ENCODE measurements around the gene ANKRD22. TPM values are rescaled to one million over a fixed set of nuclear protein-coding genes. Genes with fewer than 3 reads are reported as not detected.
A peak's percentile ranks its signal among the peaks of the same experiment; 100 is the strongest.
"Not testable (repeated sequence)": the region's sequence is repeated elsewhere in the genome, so short reads cannot be mapped to it uniquely, and the experiment has no call there.

Gene ANKRD22
- total and polyA plus RNA-seq, 7 donors: 0.01 to 0.05 TPM; not detected in 5

DNA sequence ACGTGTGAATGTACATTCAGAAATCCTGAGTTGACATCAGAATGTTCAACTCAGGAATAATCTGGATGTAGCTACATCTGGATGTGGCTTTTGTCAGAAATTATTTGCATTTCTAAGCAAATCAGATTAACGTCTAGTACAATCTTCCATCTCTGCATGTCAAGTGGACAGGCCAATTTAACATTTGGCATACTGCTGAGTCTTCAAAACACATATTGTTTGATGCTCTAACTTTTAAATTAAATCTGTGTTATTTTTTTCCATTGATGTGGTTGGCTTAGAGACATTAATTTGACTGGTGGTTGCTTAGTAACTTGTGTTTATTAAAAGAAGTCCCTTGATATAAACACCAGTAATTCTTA, 31.8 kb upstream of the ANKRD22 start:
- H3K36me3 ChIP-seq (ENCODE audit: insufficient read depth in 1 of 2, low read depth in 1 of 2): no peaks in the 10 kb centered on the region
- H3K9me3 ChIP-seq: no peaks in the 10 kb centered on the region
- H3K27me3 ChIP-seq (ENCODE audit: insufficient read depth in 3 of 3, low read length in 2 of 3): peaks cover 0 to 25% (median 0%) of the 10 kb centered on the region in 3 donors
- no peak for ATAC-seq
- no peak overlapping the region for H3K4me3 ChIP-seq
- DNase-seq: no peak
- intact Hi-C loops (cut with DNase I): no loop called here
- TF ChIP-seq, protein P1, sequence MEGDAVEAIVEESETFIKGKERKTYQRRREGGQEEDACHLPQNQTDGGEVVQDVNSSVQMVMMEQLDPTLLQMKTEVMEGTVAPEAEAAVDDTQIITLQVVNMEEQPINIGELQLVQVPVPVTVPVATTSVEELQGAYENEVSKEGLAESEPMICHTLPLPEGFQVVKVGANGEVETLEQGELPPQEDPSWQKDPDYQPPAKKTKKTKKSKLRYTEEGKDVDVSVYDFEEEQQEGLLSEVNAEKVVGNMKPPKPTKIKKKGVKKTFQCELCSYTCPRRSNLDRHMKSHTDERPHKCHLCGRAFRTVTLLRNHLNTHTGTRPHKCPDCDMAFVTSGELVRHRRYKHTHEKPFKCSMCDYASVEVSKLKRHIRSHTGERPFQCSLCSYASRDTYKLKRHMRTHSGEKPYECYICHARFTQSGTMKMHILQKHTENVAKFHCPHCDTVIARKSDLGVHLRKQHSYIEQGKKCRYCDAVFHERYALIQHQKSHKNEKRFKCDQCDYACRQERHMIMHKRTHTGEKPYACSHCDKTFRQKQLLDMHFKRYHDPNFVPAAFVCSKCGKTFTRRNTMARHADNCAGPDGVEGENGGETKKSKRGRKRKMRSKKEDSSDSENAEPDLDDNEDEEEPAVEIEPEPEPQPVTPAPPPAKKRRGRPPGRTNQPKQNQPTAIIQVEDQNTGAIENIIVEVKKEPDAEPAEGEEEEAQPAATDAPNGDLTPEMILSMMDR (IDR thresholded peaks at IDR 0.05): no peak
- peaks cover 7% of the 10 kb centered on the region for H3K4me1 ChIP-seq
- WGBS, 3 donors: 39 to 46% (median 40%) methylated on average over 2 of the region's 2 CpGs
- H3K27ac ChIP-seq: no peak overlapping the region

- DNase-seq; H3K4me1 ChIP-seq; ATAC-seq; H3K36me3 ChIP-seq (ENCODE audit: insufficient read depth in 1 of 2, low read depth in 1 of 2); intact Hi-C loops (cut with DNase I); H3K9me3 ChIP-seq: not testable (repeated sequence)
- Histone ChIP-seq H3K27ac (peak overlapping the region; percentile 75), H3K27me3 (ENCODE audit: insufficient read depth in 3 of 3, low read length in 2 of 3) (peaks cover 0 to 28% (median 0%) of the 10 kb centered on the region in 3 donors), H3K4me3 (peak overlapping the region; percentile 73)
- WGBS, 3 donors: 49 to 60% (median 53%) methylated on average over 8 of the region's 8 CpGs
These were observed 31.2 kb upstream of the ANKRD22 start for GRCh38 chr10:88882646-88883447.

DNA sequence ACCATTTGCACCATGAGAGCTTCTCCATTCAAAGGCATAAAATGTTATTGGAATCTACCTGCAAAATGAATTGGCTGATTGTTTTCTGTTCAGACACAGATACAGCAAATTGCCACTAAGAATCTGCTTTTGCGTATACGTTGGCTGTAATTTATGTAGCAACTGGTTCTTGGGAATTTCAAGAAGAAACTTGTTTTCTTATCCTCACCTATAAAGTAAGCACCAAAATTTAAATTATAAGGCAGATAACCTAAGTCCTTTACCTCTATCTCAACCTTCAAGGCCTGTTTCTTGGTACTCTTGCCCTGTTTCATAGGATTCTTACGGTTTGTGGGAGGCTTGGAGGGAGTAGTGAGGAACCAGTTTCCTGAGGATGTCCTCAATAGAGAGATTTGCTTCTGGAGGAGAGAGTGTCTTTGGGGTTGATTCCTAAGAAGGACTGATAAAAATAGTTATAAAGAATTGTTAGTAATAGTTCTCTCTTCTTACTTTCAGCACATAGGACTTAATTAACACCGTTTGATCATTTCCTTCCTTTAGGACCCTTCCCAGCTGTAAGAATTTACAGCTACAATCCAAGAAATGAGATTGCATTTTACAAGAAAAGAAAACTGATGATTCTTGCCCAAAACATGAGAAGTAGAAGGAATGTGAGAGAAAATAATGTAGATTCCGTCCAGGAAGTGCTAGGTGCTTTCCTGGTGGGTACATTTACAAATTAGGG, 30.4 kb upstream of the ANKRD22 start:
- TF ChIP-seq, protein P1 (IDR thresholded peaks at IDR 0.05): no peak
- Histone ChIP-seq H3K27me3 (ENCODE audit: insufficient read depth in 3 of 3, low read length in 2 of 3) (peaks cover 0 to 32% (median 0%) of the 10 kb centered on the region in 3 donors), H3K4me3 (peak overlapping the region; percentile 73), H3K27ac (peak overlapping the region; percentile 75), H3K4me1 (peaks cover 7% of the 10 kb centered on the region), H3K36me3 (ENCODE audit: insufficient read depth in 1 of 2, low read depth in 1 of 2) (no peaks in the 10 kb centered on the region), H3K9me3 (no peaks in the 10 kb centered on the region)
- 39 to 59% (median 45%) methylated on average over 5 of the region's 5 CpGs for whole genome bisulfite sequencing, 3 donors
- ATAC-seq (no peak), DNase-seq (no peak)
- intact Hi-C loops (cut with DNase I): no loop called here

GRCh38 chr10:88881320-88881719, 29.7 kb upstream of the ANKRD22 start:
- TF ChIP-seq, protein P1 (IDR thresholded peaks at IDR 0.05): no peak
- WGBS, 3 donors: 18 to 33% (median 21%) methylated on average over 6 of the region's 6 CpGs
- Histone ChIP-seq H3K27me3 (ENCODE audit: insufficient read depth in 3 of 3, low read length in 2 of 3) (peaks cover 0 to 35% (median 0%) of the 10 kb centered on the region in 3 donors), H3K36me3 (ENCODE audit: insufficient read depth in 1 of 2, low read depth in 1 of 2) (no peaks in the 10 kb centered on the region), H3K4me1 (peaks cover 7% of the 10 kb centered on the region), H3K4me3 (peak overlapping the region; percentile 73), H3K9me3 (no peaks in the 10 kb centered on the region), H3K27ac (peak overlapping the region; percentile 75)
- ATAC-seq: no peak
- DNase-seq: no peak
- intact Hi-C loops (cut with DNase I): no loop called here
